Suprapubic skin (tissue), 4 donors: Measurements from ENCODE around the gene CYP8B1. TPM values are rescaled to one million over a fixed set of nuclear protein-coding genes. Genes with fewer than 3 reads are reported as not detected.
A peak's percentile ranks its signal among the peaks of the same experiment; 100 is the strongest.

ENCODE experiments used
- DNase-seq, 2 donors: peaks; one replicate each; pipeline ENCODE4 v3.0.0-alpha.2; 2019; ENCODE audit warnings: low spot score in 2 of 2
- H3K27ac ChIP-seq: fragments of 200-600 bp; sonication (generic); one replicate; pipeline ENCODE4 v1.5.1; 2019
- H3K27me3 ChIP-seq: fragments of 200-600 bp; sonication (generic); one replicate; pipeline ENCODE4 v1.5.1; 2019
- H3K36me3 ChIP-seq: fragments of 200-600 bp; sonication (generic); one replicate; pipeline ENCODE4 v1.5.1; 2019
- H3K4me1 ChIP-seq: fragments of 200-600 bp; sonication (generic); one replicate; pipeline ENCODE4 v1.5.1; 2019
- H3K4me3 ChIP-seq: fragments of 200-600 bp; sonication (generic); one replicate; pipeline ENCODE4 v1.5.1; 2019; ENCODE audit warnings: mild to moderate bottlenecking
- H3K9me3 ChIP-seq: fragments of 200-600 bp; sonication (generic); one replicate; pipeline ENCODE4 v1.5.1; 2019
- CTCF ChIP-seq, 2 donors: fragments of 200-600 bp in 1 of 2; fragments of 450-650 bp in 1 of 2; sonication (generic) in 1 of 2; IDR thresholded peaks; one replicate each; pipeline ENCODE4 v1.5.1; 2016 to 2019; ENCODE audit warnings: antibody characterized with exemption in 2 of 2, mild to moderate bottlenecking in 1 of 2, moderate library complexity in 1 of 2
- EP300 ChIP-seq: sonication (generic); formaldehyde crosslinking; IDR thresholded peaks from one replicate; pipeline ENCODE4 v1.6.1; 2017; ENCODE audit warnings: antibody characterized with exemption
- POLR2A ChIP-seq, 2 donors: fragments of 450-650 bp; IDR thresholded peaks; one replicate each; pipeline ENCODE4 v1.6.1; 2017; ENCODE audit warnings: antibody characterized with exemption in 2 of 2, mild to moderate bottlenecking in 2 of 2, moderate library complexity in 2 of 2
- POLR2AphosphoS5 ChIP-seq, 3 donors: sonication (generic); formaldehyde crosslinking; IDR thresholded peaks; one replicate each; pipeline ENCODE4 v1.6.1; 2017; ENCODE audit warnings: antibody characterized with exemption in 3 of 3
- WGBS: methylation state at CpG from one replicate; pipeline ENCODE4 v1.1.5; 2018; 5-methylcytosine and 5-hydroxymethylcytosine counted together
- total RNA-seq, 4 donors: library from RNA; depleted of rRNA; stranded (reverse); fragments of >200 nt; gene quantifications; one replicate each; pipeline ENCODE4 v1.1.0, GENCODE V29; 2016

Gene CYP8B1
- total RNA-seq, 4 donors from 2014 or later = not detected

GRCh38 chr3:42839616-42840015 is 36.1 kb downstream of the CYP8B1 start:
- TF ChIP-seq POLR2AphosphoS5 (IDR thresholded peaks at IDR 0.05) (no peak), CTCF (IDR thresholded peaks at IDR 0.05) (peak; percentile 70 to 80), POLR2A (IDR thresholded peaks at IDR 0.05) (no peak), EP300 (no peak)
- H3K27me3 ChIP-seq = no peaks in the 10 kb centered on the region
- peaks cover 11% of the 10 kb centered on the region for H3K4me1 ChIP-seq
- WGBS = 27% methylated on average over 7 of the region's 7 CpGs
- H3K9me3 ChIP-seq = no peaks in the 10 kb centered on the region
- H3K36me3 ChIP-seq = no peaks in the 10 kb centered on the region
- DNase-seq = no peak
- no peak overlapping the region for H3K4me3 ChIP-seq
- no peak overlapping the region for H3K27ac ChIP-seq

- no peak for TF ChIP-seq EP300
- no peak for TF ChIP-seq POLR2A (IDR thresholded peaks at IDR 0.05)
- TF ChIP-seq POLR2AphosphoS5 (IDR thresholded peaks at IDR 0.05) = no peak
- TF ChIP-seq CTCF (IDR thresholded peaks at IDR 0.05) = no peak
- peaks cover 8% of the 10 kb centered on the region for H3K4me1 ChIP-seq
- no peaks in the 10 kb centered on the region for H3K9me3 ChIP-seq
- 74% methylated on average over 4 of the region's 4 CpGs for WGBS
- H3K36me3 ChIP-seq = no peaks in the 10 kb centered on the region
- no peak overlapping the region for H3K4me3 ChIP-seq
- H3K27me3 ChIP-seq = no peaks in the 10 kb centered on the region
- no peak overlapping the region for H3K27ac ChIP-seq
- no peak for DNase-seq
Observed at GRCh38 chr3:42838571-42838970, 37.1 kb downstream of the CYP8B1 start.

- peaks cover 5% of the 10 kb centered on the region for H3K4me1 ChIP-seq
- no peak overlapping the region for H3K27ac ChIP-seq
- no peak for TF ChIP-seq EP300
- TF ChIP-seq POLR2A (IDR thresholded peaks at IDR 0.05) = no peak
- no peak for TF ChIP-seq POLR2AphosphoS5 (IDR thresholded peaks at IDR 0.05)
- no peak for TF ChIP-seq CTCF (IDR thresholded peaks at IDR 0.05)
- H3K36me3 ChIP-seq = no peaks in the 10 kb centered on the region
- H3K27me3 ChIP-seq = no peaks in the 10 kb centered on the region
- no peaks in the 10 kb centered on the region for H3K9me3 ChIP-seq
- no peak for DNase-seq
- 92% methylated on average over 5 of the region's 5 CpGs for WGBS
- H3K4me3 ChIP-seq = no peak overlapping the region
Observed at GRCh38 chr3:42836150-42837123, 39.2 kb downstream of the CYP8B1 start.

GRCh38 chr3:42831321-42831713 is 44.4 kb downstream of the CYP8B1 start:
- H3K36me3 ChIP-seq = no peaks in the 10 kb centered on the region
- no peak overlapping the region for H3K27ac ChIP-seq
- H3K9me3 ChIP-seq = no peaks in the 10 kb centered on the region
- H3K27me3 ChIP-seq = no peaks in the 10 kb centered on the region
- TF ChIP-seq CTCF (IDR thresholded peaks at IDR 0.05) (peak; percentile 51 to 68), POLR2A (IDR thresholded peaks at IDR 0.05) (no peak)
- H3K4me3 ChIP-seq = no peak overlapping the region
- peaks cover 5% of the 10 kb centered on the region for H3K4me1 ChIP-seq
- peak; percentile 84 to 85 for DNase-seq
- WGBS = 15% methylated on average over 3 of the region's 3 CpGs

GRCh38 chr3:42830437-42831320 is 45.0 kb downstream of the CYP8B1 start:
- Histone ChIP-seq H3K27me3 (no peaks in the 10 kb centered on the region), H3K36me3 (no peaks in the 10 kb centered on the region), H3K4me1 (peaks cover 5% of the 10 kb centered on the region), H3K9me3 (no peaks in the 10 kb centered on the region), H3K4me3 (no peak overlapping the region), H3K27ac (no peak overlapping the region)
- DNase-seq = no peak
- WGBS = 50% methylated on average over 7 of the region's 7 CpGs
- peak; percentile 24 to 50 for TF ChIP-seq CTCF (IDR thresholded peaks at IDR 0.05)
- no peak for TF ChIP-seq EP300
